ENCODE results near the gene TGFB1. TPM values are rescaled to one million over a fixed set of nuclear protein-coding genes. Genes with fewer than 3 reads are reported as not detected.
A peak's percentile ranks its signal among the peaks of the same experiment; 100 is the strongest.

Gene TGFB1
- total RNA-seq, 1 donor from 2014 or later, result 4.5 TPM

DNA sequence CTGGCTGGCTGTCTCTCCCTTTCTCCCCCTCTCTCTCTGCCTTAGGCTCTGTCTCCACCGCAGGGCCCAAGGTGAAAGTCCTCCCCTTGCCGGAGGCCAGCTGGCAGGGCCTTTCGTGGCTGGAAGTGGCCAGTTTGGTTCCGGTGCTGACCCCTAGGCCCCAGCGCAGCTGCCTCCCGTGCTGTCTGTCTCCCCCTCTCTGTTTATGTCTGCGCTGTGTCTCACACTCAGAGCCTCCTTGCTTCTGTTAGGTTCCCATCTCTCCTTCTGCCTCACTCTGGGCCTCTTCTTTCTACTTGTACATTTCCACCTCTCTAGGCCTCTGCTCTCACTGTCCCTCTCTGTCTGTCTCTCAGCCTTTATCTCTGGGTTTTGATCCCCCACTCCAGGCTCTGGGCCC lies 30.7 kb downstream of the TGFB1 start:
- FAIRE-seq, result no peak
- no peak for DNase-seq (ENCODE audit: low read depth)
- no peak overlapping the region for H3K4me3 ChIP-seq (ENCODE audit: low read depth, low read length)
- no peaks in the 10 kb centered on the region for H3K27me3 ChIP-seq (ENCODE audit: control insufficient read depth, insufficient read depth, low read length)
- peaks cover 24% of the 10 kb centered on the region for H3K36me3 ChIP-seq (ENCODE audit: control insufficient read depth, insufficient read depth, low read length)
- no peak for TF ChIP-seq CTCF (IDR thresholded peaks at IDR 0.05; ENCODE audit: insufficient read depth, low read length, severe bottlenecking)

DNA sequence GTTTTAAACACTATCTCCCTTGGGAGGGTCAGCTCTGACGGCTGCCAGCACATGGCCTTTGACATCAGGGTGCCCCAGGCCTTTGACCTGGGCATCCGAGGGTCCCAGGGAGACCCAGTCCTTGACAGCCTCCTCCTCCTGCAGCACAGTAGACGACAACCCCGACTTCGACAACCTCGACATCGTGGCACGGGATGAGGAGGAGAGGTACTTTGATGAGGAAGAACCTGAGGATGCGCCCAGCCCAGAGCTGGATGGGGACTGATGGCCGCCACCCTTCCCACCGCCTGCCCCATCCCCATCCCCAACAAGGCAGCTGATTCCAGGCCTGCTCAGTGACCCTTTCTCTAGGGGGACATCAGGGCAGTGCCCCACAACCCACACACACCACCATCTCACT lies 31.3 kb downstream of the TGFB1 start:
- no peak for FAIRE-seq
- Histone ChIP-seq H3K4me3 (ENCODE audit: low read depth, low read length) (no peak overlapping the region), H3K36me3 (ENCODE audit: control insufficient read depth, insufficient read depth, low read length) (peaks cover 24% of the 10 kb centered on the region), H3K27me3 (ENCODE audit: control insufficient read depth, insufficient read depth, low read length) (no peaks in the 10 kb centered on the region)
- TF ChIP-seq CTCF (IDR thresholded peaks at IDR 0.05; ENCODE audit: insufficient read depth, low read length, severe bottlenecking), result no peak
- no peak for DNase-seq (ENCODE audit: low read depth)

GRCh38 chr19:41321600-41322270 lies 32.0 kb downstream of the TGFB1 start:
- DNase-seq (ENCODE audit: low read depth) (no peak), FAIRE-seq (no peak)
- TF ChIP-seq CTCF (IDR thresholded peaks at IDR 0.05; ENCODE audit: insufficient read depth, low read length, severe bottlenecking), result peak; percentile 44
- Histone ChIP-seq H3K36me3 (ENCODE audit: control insufficient read depth, insufficient read depth, low read length) (peaks cover 25% of the 10 kb centered on the region), H3K4me3 (ENCODE audit: low read depth, low read length) (no peak overlapping the region), H3K27me3 (ENCODE audit: control insufficient read depth, insufficient read depth, low read length) (no peaks in the 10 kb centered on the region)

DNA sequence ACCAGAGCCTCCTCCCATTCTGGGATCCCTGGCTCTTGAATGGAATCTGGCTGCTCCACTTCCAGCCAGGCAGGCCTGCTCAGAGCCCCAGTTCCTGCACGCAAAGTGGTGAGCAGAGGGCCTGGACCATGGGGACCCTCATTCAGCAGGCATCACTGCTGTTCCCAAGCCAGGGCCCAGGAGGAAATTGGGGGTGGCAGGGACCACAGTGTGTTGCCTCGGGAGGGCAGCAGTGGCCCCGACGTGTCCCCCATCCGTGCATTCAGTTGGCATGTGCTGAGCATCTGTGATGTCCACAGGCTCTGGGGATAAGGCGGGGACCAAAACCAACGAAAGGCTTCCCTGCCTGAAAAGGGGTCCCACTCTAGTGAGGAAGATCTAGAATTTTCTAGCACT lies 32.5 kb downstream of the TGFB1 start:
- Histone ChIP-seq H3K27me3 (ENCODE audit: control insufficient read depth, insufficient read depth, low read length) (no peaks in the 10 kb centered on the region), H3K36me3 (ENCODE audit: control insufficient read depth, insufficient read depth, low read length) (peaks cover 30% of the 10 kb centered on the region), H3K4me3 (ENCODE audit: low read depth, low read length) (no peak overlapping the region)
- no peak for FAIRE-seq
- no peak for TF ChIP-seq CTCF (IDR thresholded peaks at IDR 0.05; ENCODE audit: insufficient read depth, low read length, severe bottlenecking)
- no peak for DNase-seq (ENCODE audit: low read depth)

GRCh38 chr19:41320568-41320967 lies 33.2 kb downstream of the TGFB1 start:
- Histone ChIP-seq H3K27me3 (ENCODE audit: control insufficient read depth, insufficient read depth, low read length) (no peaks in the 10 kb centered on the region), H3K4me3 (ENCODE audit: low read depth, low read length) (no peak overlapping the region), H3K36me3 (ENCODE audit: control insufficient read depth, insufficient read depth, low read length) (peaks cover 34% of the 10 kb centered on the region)
- TF ChIP-seq CTCF (IDR thresholded peaks at IDR 0.05; ENCODE audit: insufficient read depth, low read length, severe bottlenecking), result no peak
- DNase-seq (ENCODE audit: low read depth) (no peak), FAIRE-seq (peak; percentile 13)

DNA sequence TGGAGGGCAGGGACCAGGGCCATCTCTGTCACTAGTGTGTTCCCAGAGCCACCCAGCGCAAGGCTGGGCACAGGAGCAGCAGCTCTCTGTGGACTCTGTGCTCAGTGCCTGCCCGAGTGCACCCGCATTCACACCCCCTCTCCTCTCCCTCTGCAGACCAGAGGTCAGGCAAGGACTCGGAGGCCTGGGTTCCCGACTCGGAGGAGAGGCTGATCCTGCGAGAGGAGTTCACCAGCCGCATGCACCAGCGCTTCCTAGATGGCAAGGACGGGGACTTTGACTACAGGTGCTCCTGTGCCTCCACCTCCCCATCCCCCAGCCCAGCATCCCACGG lies 33.6 kb downstream of the TGFB1 start:
- no peak for FAIRE-seq
- peaks cover 34% of the 10 kb centered on the region for H3K36me3 ChIP-seq (ENCODE audit: control insufficient read depth, insufficient read depth, low read length)
- H3K27me3 ChIP-seq (ENCODE audit: control insufficient read depth, insufficient read depth, low read length), result no peaks in the 10 kb centered on the region
- TF ChIP-seq CTCF (IDR thresholded peaks at IDR 0.05; ENCODE audit: insufficient read depth, low read length, severe bottlenecking), result no peak
- DNase-seq (ENCODE audit: low read depth), result no peak
- no peak overlapping the region for H3K4me3 ChIP-seq (ENCODE audit: low read depth, low read length)

Measured in bronchial epithelial cell (primary cell).